NCI-H510A (cell line): ENCODE measurements around the gene AKR1B15.
"Not testable (repeated sequence)": the region's sequence is repeated elsewhere in the genome, so short reads cannot be mapped to it uniquely, and the experiment has no call there.

Experiments used
- DNase-seq: peaks from one replicate; lab custom pipeline; 2025; lab: John Stamatoyannopoulos, UW

AKR1B15 gene

GRCh38 chr7:134532954-134533218 is 16.0 kb upstream of the AKR1B15 start:
- no peak for DNase-seq

DNA sequence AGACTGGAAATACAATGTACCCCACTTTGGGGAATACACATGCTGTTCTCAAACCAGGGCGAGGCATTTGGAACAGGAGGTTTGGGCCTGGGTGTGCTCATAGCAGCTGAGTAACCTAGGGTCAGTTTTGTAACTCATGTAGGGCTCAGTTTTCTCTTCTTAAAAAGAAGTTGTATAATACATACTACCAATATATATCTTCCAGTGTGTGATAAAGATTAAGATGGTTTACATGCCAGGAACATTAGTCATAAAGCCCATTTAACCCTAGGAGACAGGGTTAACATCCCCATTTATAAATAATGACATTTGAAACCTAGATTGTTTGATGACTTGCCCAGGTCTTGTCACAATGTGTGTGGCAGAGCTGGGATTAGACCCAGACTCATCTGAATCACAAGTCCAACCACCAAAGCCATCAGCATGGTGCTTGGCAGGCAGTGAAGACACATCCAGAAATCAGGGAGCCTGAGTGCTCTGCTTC is 15.6 kb upstream of the AKR1B15 start:
- DNase-seq, result no peak

- no peak for DNase-seq
Measured at GRCh38 chr7:134534633-134535032, 14.3 kb upstream of the AKR1B15 start.

- DNase-seq, result no peak
Measured at GRCh38 chr7:134535272-134535918, 13.5 kb upstream of the AKR1B15 start.

GRCh38 chr7:134535919-134536299 is 13.0 kb upstream of the AKR1B15 start:
- no peak for DNase-seq

- not testable (repeated sequence) for DNase-seq
Measured at GRCh38 chr7:134536558-134536957, 12.4 kb upstream of the AKR1B15 start.

GRCh38 chr7:134537273-134537781 is 11.6 kb upstream of the AKR1B15 start:
- DNase-seq, result not testable (repeated sequence)

GRCh38 chr7:134539380-134540004 is 9.4 kb upstream of the AKR1B15 start:
- DNase-seq, result no peak

DNA sequence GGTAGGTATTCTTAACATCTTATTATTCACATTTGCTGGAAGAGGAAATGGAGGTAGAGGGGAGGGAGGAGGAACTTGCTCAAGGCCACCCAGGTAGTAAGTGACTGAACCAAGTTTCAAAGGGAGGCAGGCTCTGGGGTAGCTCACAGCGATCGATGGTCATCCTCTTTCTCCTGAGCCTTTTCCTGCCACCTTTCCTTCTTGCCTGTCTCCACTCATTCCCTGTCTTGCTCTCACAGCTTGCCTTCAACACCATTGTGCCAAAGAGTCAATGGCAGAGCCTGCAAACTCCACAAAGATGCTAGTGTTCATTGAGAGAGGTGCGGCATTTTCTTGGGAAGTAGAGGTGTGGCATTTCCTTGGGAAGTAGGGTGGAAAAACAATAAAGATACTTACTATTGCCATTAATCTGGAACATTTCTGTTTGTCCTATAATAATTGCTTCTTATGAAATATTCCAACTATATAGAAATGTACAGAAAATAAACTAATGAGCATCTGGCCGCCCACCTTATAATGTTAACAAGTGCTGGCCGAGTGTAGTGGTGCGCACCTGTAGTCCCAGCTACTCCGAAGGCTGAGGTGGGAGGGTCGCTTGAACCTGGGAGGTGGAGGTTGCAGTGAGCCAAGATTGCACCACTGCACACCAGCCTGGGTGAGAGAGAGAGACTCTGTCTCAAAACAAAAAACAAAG is 7.3 kb upstream of the AKR1B15 start:
- DNase-seq, result not testable (repeated sequence)

DNA sequence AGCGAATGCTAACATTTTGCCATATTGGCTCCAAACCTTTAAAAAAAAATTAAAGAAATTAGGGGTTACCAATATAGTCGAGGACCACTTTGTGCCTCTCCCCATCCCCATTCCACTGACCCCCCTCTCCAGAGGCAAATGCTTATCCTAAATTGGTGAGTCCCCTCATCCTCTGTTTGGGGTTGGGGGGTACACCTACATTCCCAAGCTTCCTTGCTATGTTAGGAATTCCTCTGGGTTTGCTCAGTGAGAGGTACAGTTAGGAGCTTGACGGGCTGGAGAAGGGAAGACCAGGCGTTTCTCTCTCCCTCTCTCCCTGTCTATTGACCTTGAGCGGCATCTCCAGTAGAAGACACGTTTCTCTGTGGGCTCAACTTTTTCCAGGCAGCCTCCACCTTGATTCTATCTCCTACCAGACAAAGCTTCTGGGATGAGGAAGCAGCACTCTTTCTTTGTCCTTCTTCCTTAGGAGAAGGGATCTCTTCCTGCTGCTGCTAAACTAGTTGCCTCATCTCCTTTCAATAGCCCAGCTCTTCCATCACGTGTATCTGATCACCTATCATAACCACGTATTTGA is 6.6 kb upstream of the AKR1B15 start:
- no peak for DNase-seq

DNA sequence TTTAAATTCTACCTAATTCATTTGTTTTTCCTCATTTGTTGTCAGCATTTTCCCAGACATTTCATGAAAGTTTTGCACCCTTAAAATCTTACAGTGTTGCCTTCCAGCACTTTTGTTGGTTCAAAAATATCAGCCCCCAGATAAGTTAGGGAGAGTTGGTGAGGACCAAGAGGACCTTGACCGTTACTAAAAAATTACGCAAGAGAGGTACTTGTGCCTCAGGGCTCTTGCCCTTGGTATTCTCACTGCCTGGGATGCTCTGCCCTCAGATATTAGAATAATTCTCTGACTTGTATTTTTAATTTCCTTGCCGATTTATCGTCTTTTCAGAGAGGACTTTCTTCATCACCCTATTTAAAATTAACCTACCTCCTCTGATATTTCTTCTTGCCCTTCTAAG is 3.5 kb upstream of the AKR1B15 start:
- no peak for DNase-seq

DNA sequence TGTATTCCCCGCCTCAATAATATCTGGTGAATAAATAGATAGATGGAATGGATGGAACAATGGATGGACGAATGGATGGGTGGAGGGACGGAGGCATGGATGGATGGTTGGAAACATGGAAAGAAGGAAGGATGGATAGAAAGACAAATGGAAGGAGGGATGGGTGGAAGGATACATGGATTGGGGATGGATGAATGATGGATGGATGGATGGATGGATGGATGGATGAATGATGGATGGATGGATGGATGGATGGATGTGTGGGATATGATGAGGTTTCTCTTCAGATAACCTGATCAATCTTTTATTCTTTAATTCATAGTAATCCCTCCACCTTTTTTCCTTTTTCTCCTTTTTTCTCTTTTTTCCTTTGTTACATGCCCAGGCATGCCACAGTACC is 3.0 kb upstream of the AKR1B15 start:
- no peak for DNase-seq

DNA sequence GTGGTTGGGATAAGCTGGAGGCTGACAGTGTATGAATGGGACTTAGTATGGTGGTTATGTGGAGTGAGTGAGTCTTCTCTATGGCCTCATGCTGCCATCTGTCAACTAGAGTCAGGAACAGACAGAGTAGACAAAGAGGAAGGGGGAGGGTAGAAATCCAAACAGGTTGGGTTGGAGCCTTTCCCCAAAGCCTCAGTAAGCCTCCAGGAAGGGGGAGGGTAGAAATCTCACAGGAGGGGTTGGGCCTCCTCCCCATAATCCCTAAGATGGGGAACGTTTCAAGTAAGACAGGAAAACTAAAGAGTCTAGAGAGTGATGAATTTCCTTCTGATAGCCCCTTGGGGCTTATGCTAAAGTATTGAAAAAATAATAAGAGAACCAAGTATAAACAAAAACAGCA is 2.0 kb upstream of the AKR1B15 start:
- no peak for DNase-seq

DNA sequence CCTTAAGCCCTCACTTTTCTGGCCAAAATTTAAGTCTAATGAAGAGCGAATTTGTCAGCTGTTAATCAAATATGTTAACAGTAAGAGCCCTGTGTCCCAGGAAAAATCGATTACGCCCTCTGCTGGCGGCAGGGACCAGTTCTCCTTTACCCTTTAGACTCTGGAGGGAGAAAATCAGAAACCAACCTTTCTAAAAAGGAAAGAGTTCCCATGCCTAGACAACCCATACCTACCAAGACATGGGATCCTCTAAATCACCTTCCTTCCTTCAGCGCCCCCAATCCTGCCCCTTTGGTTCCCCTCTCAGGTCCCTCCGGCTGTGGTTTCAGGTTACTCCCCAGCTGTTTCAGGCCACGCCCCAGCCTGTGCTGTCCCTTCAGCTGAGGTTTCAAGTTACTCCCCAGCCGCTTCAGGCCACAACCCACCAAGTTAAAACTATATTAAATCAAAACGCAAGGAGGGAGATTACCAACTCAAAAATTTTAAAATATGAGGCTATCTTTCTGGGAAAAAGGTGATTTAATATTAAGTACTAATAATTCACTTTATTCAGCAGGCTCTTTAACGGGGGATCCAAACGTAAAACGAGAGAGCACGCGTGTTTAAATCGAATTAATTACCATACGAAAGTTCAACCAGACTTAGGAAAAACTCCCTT is 1.4 kb upstream of the AKR1B15 start:
- peak; percentile 39 for DNase-seq

- DNase-seq, result no peak
Measured at GRCh38 chr7:134549366-134549765, 456 bp downstream of the AKR1B15 start.

DNA sequence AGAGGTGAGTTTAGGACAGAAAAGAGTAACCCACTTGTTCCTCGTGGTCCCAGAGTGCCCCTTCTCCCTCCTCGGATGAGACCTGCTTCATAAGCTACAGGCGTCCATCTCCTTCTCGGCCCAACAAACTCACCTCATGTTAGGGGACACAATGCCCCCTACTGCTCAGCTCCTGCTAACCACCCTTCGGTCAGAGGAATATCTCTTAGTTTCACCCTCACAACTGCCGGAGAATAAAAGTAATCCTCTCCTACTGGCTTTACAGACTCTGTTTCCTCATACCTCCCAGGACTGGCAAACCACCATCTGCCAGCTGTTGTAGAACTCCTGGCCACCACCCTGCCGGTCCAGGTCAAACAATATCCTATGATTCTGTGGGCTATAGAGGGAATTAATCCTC is 3.2 kb downstream of the AKR1B15 start:
- no peak for DNase-seq

DNA sequence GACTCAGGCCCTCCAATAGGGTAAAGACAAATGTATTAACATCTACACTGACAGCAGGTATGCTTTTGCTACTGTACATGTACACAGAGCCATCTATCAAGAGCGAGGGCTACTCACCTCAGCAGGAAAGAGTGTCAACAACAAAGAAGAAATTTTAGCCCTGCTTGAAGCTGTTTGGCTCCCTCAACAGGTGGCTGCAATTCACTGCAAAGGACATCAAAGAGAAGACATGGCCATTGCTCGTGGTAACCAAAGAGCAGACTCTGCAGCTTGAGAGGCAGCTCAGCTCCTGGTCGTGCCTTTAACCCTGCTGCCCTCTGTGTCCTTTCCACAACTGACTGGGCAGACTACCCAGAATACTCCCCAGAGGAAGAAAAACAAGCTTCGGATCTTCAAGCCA is 5.1 kb downstream of the AKR1B15 start:
- DNase-seq, result no peak

GRCh38 chr7:134554417-134554966 is 5.6 kb downstream of the AKR1B15 start:
- no peak for DNase-seq

DNA sequence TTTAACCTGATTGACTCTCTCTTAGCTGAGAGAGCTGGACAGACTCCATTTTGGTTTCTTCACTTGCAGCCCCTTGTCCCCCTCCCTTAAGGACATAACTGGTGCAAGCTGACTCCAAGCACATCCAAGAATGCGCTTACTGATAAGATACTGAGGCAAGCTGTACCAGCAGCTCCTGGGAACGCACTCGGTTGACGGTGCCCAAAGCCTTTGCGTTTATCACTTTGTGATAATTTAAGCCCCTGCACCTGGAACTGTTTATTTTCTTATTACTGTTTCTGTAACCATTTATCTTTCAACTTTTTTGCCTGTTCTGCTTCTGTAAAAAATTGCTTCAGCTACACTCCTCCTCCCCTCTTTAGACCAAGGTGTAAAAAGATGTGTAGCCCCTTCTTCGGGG is 8.5 kb downstream of the AKR1B15 start:
- no peak for DNase-seq

- no peak for DNase-seq
Measured at GRCh38 chr7:134558370-134558769, 9.5 kb downstream of the AKR1B15 start.

DNA sequence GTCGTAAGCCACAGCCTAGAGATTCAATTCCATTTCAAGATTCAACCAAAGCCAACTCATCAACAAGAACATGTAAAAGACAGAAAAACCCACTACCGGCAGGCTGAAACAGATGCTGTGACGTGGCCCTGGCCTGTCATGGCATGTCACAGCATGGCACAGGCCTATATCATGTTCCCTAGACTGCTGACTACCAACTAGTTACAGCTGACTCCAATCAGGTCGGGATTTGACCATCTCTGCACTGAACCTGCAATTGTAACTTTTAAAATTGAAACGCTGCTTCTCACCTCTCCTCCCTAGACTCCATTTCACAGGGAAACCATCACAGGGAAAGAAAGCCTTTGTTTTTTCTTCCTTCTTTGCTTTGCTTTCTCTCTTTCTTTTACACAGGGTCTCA is 12.7 kb downstream of the AKR1B15 start:
- not testable (repeated sequence) for DNase-seq

DNA sequence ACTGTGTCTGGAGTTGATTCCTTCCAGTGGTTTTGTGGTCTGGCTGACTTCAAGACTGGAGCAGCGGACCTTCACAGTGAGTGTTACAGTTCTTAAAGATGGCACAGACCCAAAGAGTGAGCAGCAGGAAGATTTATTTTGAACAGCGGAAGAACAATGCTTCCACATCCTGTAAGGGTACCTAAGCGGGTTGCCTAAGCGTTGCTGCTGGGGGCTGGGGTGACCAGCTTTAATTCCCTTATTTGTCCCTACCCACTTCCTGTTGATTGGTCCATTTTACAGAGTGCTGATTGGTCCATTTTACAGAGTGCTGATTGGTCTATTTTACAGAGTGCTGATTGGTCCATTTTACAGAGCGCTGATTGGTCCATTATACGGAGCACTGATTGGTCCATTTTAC is 13.2 kb downstream of the AKR1B15 start:
- DNase-seq, result no peak
